HL-60 (cell line): Measurements from ENCODE around the gene TNK2.

Experiments
- CTCF ChIP-seq: IDR thresholded peaks from one replicate; pipeline ENCODE4 v1.5.1; 2011; ENCODE audit warnings: low read length, control low read depth, inconsistent platforms; ENCODE audit not compliant: insufficient read depth
- POLR2AphosphoS5 ChIP-seq: IDR thresholded peaks from 2 replicates; pipeline ENCODE4 v1.6.1; 2012; ENCODE audit warnings: low read depth
- SPI1 ChIP-seq: IDR thresholded peaks from 2 replicates; pipeline ENCODE4 v1.6.1; 2012; ENCODE audit warnings: low read depth, mild to moderate bottlenecking, borderline replicate concordance

- no peak for TF ChIP-seq CTCF
- TF ChIP-seq SPI1, result no peak
- TF ChIP-seq POLR2AphosphoS5, result no peak
Observed at GRCh38 chr3:195877136-195877715, 31.1 kb downstream of the TNK2 start.
